ENCODE data around the gene CRISP2. TPM values are rescaled to one million over a fixed set of nuclear protein-coding genes. Genes with fewer than 3 reads are reported as not detected.

The CRISP2 gene
- total and polyA plus RNA-seq, 2 experiments from 2014 or later: 0.63 to 1.2 TPM

DNA sequence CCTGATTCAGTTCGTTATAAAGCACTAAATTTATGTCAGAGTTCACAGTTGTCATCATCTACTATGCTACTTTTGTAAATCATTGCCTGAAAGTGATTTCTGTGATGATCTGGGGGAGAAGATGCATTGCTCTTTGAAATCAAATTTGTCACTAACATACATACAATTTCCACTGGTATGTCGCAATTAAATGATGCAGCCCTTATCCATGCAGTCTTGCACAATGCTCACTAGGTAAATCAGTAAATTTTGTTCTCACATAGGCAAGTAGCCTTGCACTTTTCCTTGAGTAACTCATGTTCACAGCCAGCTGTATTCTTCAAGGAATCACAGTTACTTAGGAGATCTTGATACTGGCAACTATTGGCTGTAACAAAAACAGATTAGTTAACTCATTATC is 20.8 kb downstream of the CRISP2 start:
- Histone ChIP-seq H3K4me3 (no peak overlapping the region), H3K9me2 (ENCODE audit: insufficient read depth) (no peaks in the 10 kb centered on the region), H3K27ac (ENCODE audit: low read depth) (no peak overlapping the region), H3K4me1 (ENCODE audit: insufficient read depth) (no peaks in the 10 kb centered on the region), H3K27me3 (ENCODE audit: insufficient read depth) (no peaks in the 10 kb centered on the region), H3K79me2 (replicated peaks; ENCODE audit: insufficient read depth) (no peaks in the 10 kb centered on the region), H3K36me3 (ENCODE audit: insufficient read depth) (no peaks in the 10 kb centered on the region), H2AFZ (no peak overlapping the region), H4K20me1 (replicated peaks; ENCODE audit: insufficient read depth) (no peaks in the 10 kb centered on the region), H3F3A (replicated peaks; ENCODE audit: low read depth) (no peaks in the 10 kb centered on the region), H3K4me2 (no peak overlapping the region)
- peaks cover 5% of the 10 kb centered on the region; the same call in 1 of the 3 replicates for H3K9me3 Mint-ChIP-seq
- H3K27ac Mint-ChIP-seq: no peak overlapping the region
- no peak for ATAC-seq
- H3K36me3 Mint-ChIP-seq (ENCODE audit: low read depth): peaks cover 5% of the 10 kb centered on the region; the same call in 1 of the 3 replicates
- no peak for TF ChIP-seq EZH2phosphoT487 (IDR thresholded peaks at IDR 0.05; ENCODE audit: unreplicated experiment)
- no peak for TF ChIP-seq POLR2AphosphoS5 (IDR thresholded peaks at IDR 0.05; ENCODE audit: low read depth)
- no peak for TF ChIP-seq EZH2 (IDR thresholded peaks at IDR 0.05; ENCODE audit: low read depth, unreplicated experiment)
- TF ChIP-seq ZNF331 (CRISPR knock-in tag; IDR thresholded peaks at IDR 0.05; ENCODE audit: low read depth): no peak
- TF ChIP-seq NANOG (IDR thresholded peaks at IDR 0.05; ENCODE audit: borderline replicate concordance): no peak
- no peak for TF ChIP-seq CREB1 (CRISPR knock-in tag; IDR thresholded peaks at IDR 0.05; ENCODE audit: low read depth)
- no peak for TF ChIP-seq ZNF114 (CRISPR knock-in tag; IDR thresholded peaks at IDR 0.05)
- TF ChIP-seq ETS1 (IDR thresholded peaks at IDR 0.05): no peak
- TF ChIP-seq ZNF462 (CRISPR knock-in tag; IDR thresholded peaks at IDR 0.05): no peak
- TF ChIP-seq, protein P1, sequence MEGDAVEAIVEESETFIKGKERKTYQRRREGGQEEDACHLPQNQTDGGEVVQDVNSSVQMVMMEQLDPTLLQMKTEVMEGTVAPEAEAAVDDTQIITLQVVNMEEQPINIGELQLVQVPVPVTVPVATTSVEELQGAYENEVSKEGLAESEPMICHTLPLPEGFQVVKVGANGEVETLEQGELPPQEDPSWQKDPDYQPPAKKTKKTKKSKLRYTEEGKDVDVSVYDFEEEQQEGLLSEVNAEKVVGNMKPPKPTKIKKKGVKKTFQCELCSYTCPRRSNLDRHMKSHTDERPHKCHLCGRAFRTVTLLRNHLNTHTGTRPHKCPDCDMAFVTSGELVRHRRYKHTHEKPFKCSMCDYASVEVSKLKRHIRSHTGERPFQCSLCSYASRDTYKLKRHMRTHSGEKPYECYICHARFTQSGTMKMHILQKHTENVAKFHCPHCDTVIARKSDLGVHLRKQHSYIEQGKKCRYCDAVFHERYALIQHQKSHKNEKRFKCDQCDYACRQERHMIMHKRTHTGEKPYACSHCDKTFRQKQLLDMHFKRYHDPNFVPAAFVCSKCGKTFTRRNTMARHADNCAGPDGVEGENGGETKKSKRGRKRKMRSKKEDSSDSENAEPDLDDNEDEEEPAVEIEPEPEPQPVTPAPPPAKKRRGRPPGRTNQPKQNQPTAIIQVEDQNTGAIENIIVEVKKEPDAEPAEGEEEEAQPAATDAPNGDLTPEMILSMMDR (conservative IDR thresholded peaks at IDR 0.05; ENCODE audit: low read depth in 2 of 2): no peak
- H3K27me3 Mint-ChIP-seq (ENCODE audit: insufficient read depth, low read depth, poor library complexity): peaks cover 1% of the 10 kb centered on the region
- H3K4me1 Mint-ChIP-seq: peaks cover 5% of the 10 kb centered on the region; the same call in 1 of the 3 replicates
- DNase-seq (ENCODE audit: low spot score): no peak
- no peak overlapping the region for H3K4me3 Mint-ChIP-seq
